ENCODE data around the gene DOCK4.

- TF ChIP-seq CTCF (IDR thresholded peaks at IDR 0.05; ENCODE audit: insufficient read depth, low read depth, low read length) (no peak), EZH2 (IDR thresholded peaks at IDR 0.05; ENCODE audit: insufficient read depth, low read length) (no peak)
These were observed 338.8 kb downstream of the DOCK4 start for GRCh38 chr7:111867348-111867931.
